Brain microvascular endothelial cell (primary cell): ENCODE measurements around the gene SNCG.

Source experiments
- DNase-seq: peaks from one replicate; pipeline ENCODE4 v3.0.0-alpha.2; 2020
- H3K27ac ChIP-seq: fragments of 250-450 bp; sonication (Bioruptor Pico); 2 replicates; pipeline ENCODE4 v1.5.1; 2020; ENCODE audit warnings: mild to moderate bottlenecking, moderate library complexity
- H3K27me3 ChIP-seq: fragments of 250-450 bp; sonication (Bioruptor Pico); replicated peaks from 2 replicates; pipeline ENCODE4 v1.5.1; 2020; ENCODE audit warnings: mild to moderate bottlenecking
- H3K36me3 ChIP-seq: fragments of 250-450 bp; sonication (Bioruptor Pico); replicated peaks from 2 replicates; pipeline ENCODE4 v1.5.1; 2020; ENCODE audit warnings: mild to moderate bottlenecking
- H3K4me3 ChIP-seq: 2 replicates; pipeline ENCODE4 v1.5.1; 2011; ENCODE audit warnings: low read depth, mild to moderate bottlenecking, control low read depth, low read length, moderate library complexity
- in situ Hi-C: cut with HindIII; loops from 2 replicates; pipeline ENCODE4 v1.10.0; 2017; ENCODE audit warnings: low sequenced_read_pairs, low pct_ligation_motif_present
- TF ChIP-seq, protein P1 (sequence below): IDR thresholded peaks from 2 replicates; pipeline ENCODE4 v1.5.1; 2011; ENCODE audit warnings: low read depth, mild to moderate bottlenecking, moderate library complexity, low read length, control low read depth, inconsistent platforms; ENCODE audit errors: missing control alignments

Gene SNCG

DNA sequence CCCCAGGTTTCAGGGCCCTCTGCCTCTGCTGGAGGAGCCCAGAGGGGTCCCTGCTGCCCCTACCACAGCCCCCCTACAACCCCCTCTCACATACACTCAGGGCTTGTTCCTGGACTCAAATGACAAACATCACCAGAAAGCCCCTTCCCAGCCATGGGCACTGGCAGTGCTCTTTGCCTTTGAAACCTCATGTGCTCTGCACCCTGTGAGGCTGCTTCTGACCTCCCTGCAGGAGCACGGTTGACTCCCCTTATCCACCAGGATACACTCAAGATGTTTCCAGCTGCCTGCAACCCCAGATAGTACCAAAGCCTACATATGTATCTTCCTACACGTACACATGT is 6.4 kb downstream of the SNCG start:
- H3K27ac ChIP-seq, result no peak overlapping the region
- DNase-seq, result no peak
- no peak overlapping the region for H3K4me3 ChIP-seq
- in situ Hi-C loops, result no loop called here
- TF ChIP-seq, protein P1, sequence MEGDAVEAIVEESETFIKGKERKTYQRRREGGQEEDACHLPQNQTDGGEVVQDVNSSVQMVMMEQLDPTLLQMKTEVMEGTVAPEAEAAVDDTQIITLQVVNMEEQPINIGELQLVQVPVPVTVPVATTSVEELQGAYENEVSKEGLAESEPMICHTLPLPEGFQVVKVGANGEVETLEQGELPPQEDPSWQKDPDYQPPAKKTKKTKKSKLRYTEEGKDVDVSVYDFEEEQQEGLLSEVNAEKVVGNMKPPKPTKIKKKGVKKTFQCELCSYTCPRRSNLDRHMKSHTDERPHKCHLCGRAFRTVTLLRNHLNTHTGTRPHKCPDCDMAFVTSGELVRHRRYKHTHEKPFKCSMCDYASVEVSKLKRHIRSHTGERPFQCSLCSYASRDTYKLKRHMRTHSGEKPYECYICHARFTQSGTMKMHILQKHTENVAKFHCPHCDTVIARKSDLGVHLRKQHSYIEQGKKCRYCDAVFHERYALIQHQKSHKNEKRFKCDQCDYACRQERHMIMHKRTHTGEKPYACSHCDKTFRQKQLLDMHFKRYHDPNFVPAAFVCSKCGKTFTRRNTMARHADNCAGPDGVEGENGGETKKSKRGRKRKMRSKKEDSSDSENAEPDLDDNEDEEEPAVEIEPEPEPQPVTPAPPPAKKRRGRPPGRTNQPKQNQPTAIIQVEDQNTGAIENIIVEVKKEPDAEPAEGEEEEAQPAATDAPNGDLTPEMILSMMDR, result no peak
- H3K36me3 ChIP-seq, result no peaks in the 10 kb centered on the region
- no peaks in the 10 kb centered on the region for H3K27me3 ChIP-seq

DNA sequence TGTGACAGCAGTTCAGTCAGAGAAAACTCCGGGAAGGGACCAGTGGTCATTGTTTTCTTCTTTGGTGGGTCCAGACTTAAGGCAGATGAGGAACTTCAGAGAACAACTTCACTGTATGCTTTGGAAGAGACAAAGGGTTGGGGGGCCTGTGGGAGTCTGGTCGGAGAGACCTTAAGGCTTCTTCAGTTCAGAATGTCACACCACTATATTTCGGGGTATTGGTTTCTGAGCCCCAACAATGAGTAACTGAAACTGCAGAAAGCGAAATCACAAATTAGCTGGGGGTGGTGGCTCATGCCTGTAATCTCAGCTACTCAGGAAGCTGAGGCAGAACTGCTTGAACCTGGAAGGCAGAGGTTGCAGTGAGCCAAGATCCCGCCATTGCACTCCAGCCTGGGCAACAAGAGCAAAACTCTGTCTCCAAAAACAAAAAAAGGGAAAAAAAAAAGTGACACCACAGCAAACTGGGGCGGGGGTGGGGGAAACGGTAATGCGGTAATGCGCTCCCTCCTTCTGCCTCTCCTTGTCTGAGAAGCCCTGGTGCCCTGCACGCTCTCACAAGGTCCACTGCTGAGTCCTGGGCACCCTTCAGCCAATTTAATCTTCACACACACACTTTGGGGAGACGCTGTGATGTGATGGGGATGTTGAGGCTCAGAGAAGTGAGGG is 7.7 kb downstream of the SNCG start:
- H3K27ac ChIP-seq, result no peak overlapping the region
- in situ Hi-C loops, result no loop called here
- H3K27me3 ChIP-seq, result no peaks in the 10 kb centered on the region
- DNase-seq, result no peak
- no peaks in the 10 kb centered on the region for H3K36me3 ChIP-seq
- H3K4me3 ChIP-seq, result no peak overlapping the region
- TF ChIP-seq, protein P1, result no peak

DNA sequence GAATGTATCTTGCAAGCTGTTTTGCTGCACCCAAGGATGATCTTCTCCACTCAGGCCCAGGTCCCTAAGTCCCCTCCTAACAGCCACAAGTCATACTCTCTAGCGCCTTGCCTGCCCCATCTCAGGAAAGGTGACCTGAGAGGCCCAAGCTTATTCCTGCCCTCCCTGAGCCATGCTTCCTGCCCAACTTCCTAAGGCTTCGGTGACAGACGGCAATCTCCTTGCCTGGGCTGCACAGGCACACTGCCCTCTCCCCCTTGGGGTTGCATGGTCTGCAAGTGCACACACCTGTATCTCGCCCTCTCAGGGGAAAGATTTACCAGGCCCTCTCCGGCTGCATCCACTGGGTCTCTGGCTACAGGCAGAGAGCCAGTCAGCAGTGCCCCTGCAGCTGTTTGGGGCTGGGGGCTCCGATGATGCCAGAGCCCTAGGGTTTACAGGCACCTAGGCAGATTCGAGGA is 9.1 kb downstream of the SNCG start:
- H3K4me3 ChIP-seq, result no peak overlapping the region
- no peak overlapping the region for H3K27ac ChIP-seq
- TF ChIP-seq, protein P1, result no peak

DNA sequence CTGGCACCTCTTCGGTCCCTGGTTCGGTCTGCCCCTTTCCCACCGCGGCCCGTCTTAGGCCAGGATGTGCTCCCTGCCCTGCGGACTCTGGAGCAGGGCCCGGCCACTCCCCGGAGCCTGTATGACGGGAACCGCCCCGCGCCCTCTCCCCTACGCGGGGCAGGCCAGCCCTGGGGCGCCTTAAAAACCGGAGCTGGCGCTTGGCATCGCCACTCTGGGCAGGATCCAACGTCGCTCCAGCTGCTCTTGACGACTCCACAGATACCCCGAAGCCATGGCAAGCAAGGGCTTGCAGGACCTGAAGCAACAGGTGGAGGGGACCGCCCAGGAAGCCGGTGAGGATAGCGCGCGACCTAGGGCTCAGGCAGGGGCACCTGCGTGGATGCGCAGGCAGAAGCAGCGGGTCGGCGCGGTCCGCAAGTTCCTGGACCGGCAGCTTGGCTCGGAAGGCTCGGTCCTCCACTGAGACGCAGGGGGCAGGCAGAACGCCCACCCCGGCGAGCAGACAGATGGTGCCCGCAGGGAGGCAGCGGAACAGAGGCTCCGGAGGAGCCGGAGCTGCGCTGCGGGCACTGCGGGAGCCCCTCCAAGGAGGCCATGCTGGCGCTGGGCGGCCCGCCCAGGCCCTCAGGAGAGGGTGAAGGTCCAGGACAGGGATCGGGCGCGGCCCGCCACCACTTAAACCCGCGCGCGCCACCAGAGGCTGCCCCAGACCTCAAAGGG is 10.0 kb downstream of the SNCG start, which contains the start of gene ADIRF:
ADIRF (plus strand) TSS at position 212 of the 723 bp plus-strand sequence; CDS start at position 275, 63 bp downstream.
- no peaks in the 10 kb centered on the region for H3K36me3 ChIP-seq
- peak within 1 kb of the TSS; percentile 3 for H3K4me3 ChIP-seq
- DNase-seq, result no peak
- no peak within 1 kb of the TSS for H3K27ac ChIP-seq
- in situ Hi-C loops, result no loop called here
- TF ChIP-seq, protein P1, result no peak
- H3K27me3 ChIP-seq, result no peaks in the 10 kb centered on the region

More for the DNA sequence above, 9.1 kb downstream of the SNCG start:
- no peak for DNase-seq
- Histone ChIP-seq H3K27me3 (no peaks in the 10 kb centered on the region), H3K36me3 (no peaks in the 10 kb centered on the region)
- in situ Hi-C loops, result no loop called here

DNA sequence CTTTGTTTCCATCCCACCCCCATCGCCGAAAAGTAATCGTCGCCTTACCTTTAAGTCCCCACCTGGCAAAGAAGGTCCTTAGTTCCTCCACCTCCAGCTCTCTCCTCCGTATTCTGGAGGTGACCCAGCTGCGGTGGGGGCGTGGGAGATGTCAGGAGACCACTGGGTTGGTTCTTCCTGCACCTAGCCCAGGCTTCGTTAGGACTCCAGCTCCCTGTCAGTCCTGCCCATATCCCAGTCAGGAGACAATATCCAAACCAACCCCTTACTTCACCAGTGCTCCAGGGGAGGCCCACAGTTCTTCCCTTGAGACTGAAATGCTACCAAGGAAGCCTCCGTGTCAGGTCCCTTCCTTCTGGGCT is 10.6 kb downstream of the SNCG start:
- H3K27me3 ChIP-seq, result no peaks in the 10 kb centered on the region
- no peak overlapping the region for H3K4me3 ChIP-seq
- H3K27ac ChIP-seq, result no peak overlapping the region
- TF ChIP-seq, protein P1, result no peak
- H3K36me3 ChIP-seq, result no peaks in the 10 kb centered on the region
- in situ Hi-C loops, result no loop called here
- DNase-seq, result no peak
